ENCODE results near the gene HCK. TPM values are rescaled to one million over a fixed set of nuclear protein-coding genes. Genes with fewer than 3 reads are reported as not detected.

The HCK gene
- total RNA-seq, 1 donor from 2014 or later = under 0.01 TPM

GRCh38 chr20:32144898-32145662 lies 93.0 kb downstream of the HCK start:
- Histone ChIP-seq H3K4me3 (ENCODE audit: low read depth, low read length) (no peak overlapping the region), H3K27me3 (ENCODE audit: control insufficient read depth, insufficient read depth, low read length) (no peaks in the 10 kb centered on the region), H3K36me3 (ENCODE audit: control insufficient read depth, insufficient read depth, low read length) (peaks cover 36% of the 10 kb centered on the region)
- no peak for TF ChIP-seq CTCF (IDR thresholded peaks at IDR 0.05; ENCODE audit: insufficient read depth, low read length, severe bottlenecking)
- no peak for FAIRE-seq
- no peak for DNase-seq (ENCODE audit: low read depth)

GRCh38 chr20:32149566-32150170 lies 97.6 kb downstream of the HCK start:
- H3K27me3 ChIP-seq (ENCODE audit: control insufficient read depth, insufficient read depth, low read length) = no peaks in the 10 kb centered on the region
- no peak for FAIRE-seq
- H3K4me3 ChIP-seq (ENCODE audit: low read depth, low read length) = no peak overlapping the region
- peaks cover 32% of the 10 kb centered on the region for H3K36me3 ChIP-seq (ENCODE audit: control insufficient read depth, insufficient read depth, low read length)
- no peak for TF ChIP-seq CTCF (IDR thresholded peaks at IDR 0.05; ENCODE audit: insufficient read depth, low read length, severe bottlenecking)
- no peak for DNase-seq (ENCODE audit: low read depth)

- no peak overlapping the region for H3K4me3 ChIP-seq (ENCODE audit: low read depth, low read length)
- peaks cover 31% of the 10 kb centered on the region for H3K36me3 ChIP-seq (ENCODE audit: control insufficient read depth, insufficient read depth, low read length)
- DNase-seq (ENCODE audit: low read depth) = no peak
- no peaks in the 10 kb centered on the region for H3K27me3 ChIP-seq (ENCODE audit: control insufficient read depth, insufficient read depth, low read length)
- TF ChIP-seq CTCF (IDR thresholded peaks at IDR 0.05; ENCODE audit: insufficient read depth, low read length, severe bottlenecking) = no peak
- no peak for FAIRE-seq
Measured at GRCh38 chr20:32150291-32150848, 98.3 kb downstream of the HCK start.

Other genes starting within 250 kb of the HCK start
- not detected in 2 replicates for gene MYLK2, start 232.9 kb upstream of the HCK start, total RNA-seq
- not detected in 2 replicates for gene FOXS1, start 206.6 kb upstream of the HCK start, total RNA-seq
- gene DUSP15, start 181.7 kb upstream of the HCK start, total RNA-seq = not detected in 2 replicates
- under 0.01 TPM in 1 of 2 replicates, not detected in the other for gene TTLL9, start 181.6 kb upstream of the HCK start, total RNA-seq
- gene PDRG1, start 100.2 kb upstream of the HCK start, total RNA-seq = 6.3 and 6.8 TPM in 2 replicates
- not detected in 2 replicates for gene XKR7, start 84.1 kb upstream of the HCK start, total RNA-seq
- not detected in 2 replicates for gene CCM2L, start 41.8 kb upstream of the HCK start, total RNA-seq
- 19.0 and 22.0 TPM in 2 replicates for gene TM9SF4, start 57.5 kb downstream of the HCK start, total RNA-seq
- 2.6 and 3.8 TPM in 2 replicates for gene PLAGL2, start 155.5 kb downstream of the HCK start, total RNA-seq
- 25.0 and 27.6 TPM in 2 replicates for gene POFUT1, start 155.6 kb downstream of the HCK start, total RNA-seq
- 11.1 and 16.0 TPM in 2 replicates for gene KIF3B, start 225.4 kb downstream of the HCK start, total RNA-seq

Measured in bronchial epithelial cell (primary cell).